ENCODE measurements around the gene SDHAF2.
"Not testable (repeated sequence)": the region's sequence is repeated elsewhere in the genome, so short reads cannot be mapped to it uniquely, and the experiment has no call there.

Gene SDHAF2

DNA sequence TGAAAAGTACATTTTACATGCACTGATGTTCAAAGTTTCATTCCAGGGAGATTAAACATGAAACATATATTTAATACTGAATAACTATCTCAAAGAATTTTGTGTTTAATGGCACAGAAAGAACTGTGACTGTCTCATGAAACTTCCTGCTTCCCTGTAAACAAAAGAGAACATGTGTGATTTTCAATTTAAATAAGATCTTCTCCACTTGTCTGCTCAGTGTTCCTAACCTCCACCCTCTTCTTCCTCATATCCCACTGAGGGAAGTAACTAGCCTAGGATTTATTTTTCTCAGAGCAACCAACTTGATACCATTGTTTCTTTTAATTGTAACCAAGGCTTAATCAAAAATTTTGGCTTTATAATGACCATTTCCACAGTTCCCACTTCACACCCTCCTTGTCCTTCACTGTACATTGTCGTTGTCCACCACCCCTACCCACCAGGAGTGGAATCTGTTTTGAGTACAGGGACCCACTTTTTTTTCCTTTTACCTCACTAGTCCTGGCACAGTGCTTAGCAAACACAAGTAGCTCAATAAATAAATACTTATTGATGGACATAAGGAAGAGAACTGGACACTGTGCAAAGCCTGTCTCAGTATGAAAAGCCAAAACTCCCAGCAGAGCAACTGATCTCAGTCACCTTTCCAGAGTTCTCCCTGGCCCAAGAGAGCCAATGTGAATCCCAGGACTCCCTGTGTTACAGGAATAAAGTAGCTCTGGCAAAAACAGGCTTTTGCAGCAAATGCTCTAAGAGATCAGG, 4.4 kb upstream of the SDHAF2 start:
- DNase-seq: no peak

DNA sequence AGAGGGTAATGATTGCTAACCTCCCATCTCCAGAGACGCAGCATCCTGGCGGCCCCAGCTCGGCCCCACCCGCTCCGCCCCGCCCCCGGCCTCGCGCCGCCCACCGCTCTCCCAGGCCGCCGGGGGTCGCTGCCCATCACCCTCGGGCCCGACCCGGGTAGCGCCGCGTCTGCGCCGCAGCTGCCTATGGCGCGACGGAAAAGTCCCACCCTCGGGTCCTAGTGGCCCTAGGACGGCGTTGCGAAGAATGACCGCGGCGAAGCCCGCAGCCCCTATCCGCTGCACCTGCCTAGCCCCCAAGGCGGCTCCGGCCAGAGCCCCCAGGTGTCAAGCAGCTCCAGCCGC, 606 bp upstream of the SDHAF2 start:
- peak; percentile 54 to 63 for DNase-seq

DNA sequence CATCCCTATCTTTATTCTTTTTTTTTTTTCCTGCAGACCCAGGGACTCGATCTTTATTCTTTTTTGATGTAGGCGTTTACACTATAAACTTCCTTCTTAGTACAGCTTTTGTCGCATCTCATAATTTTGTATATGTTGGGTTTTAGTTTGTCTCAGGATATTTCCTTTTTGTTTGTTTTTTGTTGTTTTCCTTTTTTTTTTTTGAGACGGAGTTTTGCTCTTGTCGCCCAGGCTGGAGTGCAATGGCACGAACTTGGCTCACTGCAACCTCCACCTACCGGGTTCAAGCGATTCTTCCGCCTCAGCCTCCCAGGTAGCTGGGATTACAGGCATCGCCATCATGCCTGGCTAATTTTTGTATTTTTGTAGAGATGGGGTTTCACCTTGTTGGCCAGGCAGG, 915 bp downstream of the SDHAF2 start:
- not testable (repeated sequence) for DNase-seq

DNA sequence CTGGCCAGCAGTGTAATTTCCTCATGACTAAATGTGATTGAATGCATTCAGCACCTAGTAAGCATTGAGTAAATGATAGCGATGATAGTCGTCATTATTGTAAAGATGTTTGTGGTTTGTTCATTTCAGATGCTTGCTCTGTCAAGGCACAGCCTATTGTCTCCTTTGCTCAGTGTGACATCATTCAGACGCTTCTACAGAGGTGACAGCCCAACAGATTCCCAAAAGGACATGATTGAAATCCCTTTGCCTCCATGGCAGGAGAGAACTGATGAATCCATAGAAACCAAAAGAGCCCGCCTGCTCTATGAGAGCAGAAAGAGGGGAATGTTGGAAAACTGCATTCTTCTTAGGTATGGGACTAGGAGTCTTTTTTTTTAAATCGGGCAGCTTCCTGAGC, 7.6 kb downstream of the SDHAF2 start:
- DNase-seq: no peak

DNA sequence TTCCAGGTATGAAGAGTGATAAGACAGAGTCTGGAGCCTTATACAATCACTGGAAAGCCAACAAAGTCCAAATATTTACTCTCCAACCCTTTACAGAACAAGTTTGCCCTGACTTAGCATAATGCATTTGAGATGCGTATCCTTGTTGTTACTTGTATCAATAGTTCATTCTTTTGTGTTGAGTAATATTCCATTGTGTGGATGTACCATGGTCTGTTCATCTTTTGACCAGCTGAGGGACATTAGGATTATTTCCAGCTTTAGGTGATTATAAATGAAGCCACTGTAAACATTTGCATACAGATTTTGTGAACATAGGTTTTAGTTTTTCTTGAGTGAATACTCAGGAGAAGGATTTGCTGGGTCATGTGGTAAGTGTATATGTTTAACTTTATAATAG, 9.7 kb downstream of the SDHAF2 start:
- DNase-seq: no peak

DNA sequence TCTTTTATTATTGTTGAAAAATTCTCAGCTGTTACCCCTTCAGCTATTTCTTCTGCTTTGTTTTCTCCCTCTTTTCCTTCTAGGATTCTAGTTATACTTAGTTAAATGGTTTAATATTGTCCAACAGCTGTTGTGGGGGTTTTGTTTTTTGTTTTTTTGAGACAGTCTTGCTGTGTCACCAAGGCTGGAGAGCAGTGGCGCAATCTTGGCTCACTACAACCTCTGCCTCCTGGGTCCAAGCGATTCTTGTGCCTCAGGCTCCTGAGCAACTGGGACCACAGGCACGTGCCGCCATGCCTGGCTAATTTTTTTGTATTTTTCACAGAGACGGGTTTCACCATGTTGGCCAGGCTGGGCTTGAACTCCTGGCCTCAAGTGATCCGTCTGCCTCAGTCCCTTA, 12.7 kb downstream of the SDHAF2 start:
- DNase-seq: no peak

DNA sequence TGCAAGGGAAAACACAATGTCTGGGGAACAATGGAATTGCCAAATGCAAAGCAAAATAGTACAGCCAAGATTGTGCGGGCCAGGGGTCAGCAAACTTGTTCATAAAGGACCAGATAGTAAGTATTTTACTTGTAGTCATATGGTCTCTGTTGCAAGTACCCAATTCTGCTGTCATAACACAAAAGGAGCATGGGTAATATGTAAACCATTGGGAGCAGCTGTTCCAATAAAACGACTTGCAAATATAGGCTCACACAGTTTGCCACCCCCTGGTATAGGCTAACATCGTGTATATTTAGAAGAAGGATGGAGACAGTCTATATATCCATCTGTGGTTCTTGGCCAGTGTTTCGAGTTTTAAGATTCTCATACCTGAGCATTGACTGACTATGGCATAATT, 15.6 kb downstream of the SDHAF2 start:
- no peak for DNase-seq

DNA sequence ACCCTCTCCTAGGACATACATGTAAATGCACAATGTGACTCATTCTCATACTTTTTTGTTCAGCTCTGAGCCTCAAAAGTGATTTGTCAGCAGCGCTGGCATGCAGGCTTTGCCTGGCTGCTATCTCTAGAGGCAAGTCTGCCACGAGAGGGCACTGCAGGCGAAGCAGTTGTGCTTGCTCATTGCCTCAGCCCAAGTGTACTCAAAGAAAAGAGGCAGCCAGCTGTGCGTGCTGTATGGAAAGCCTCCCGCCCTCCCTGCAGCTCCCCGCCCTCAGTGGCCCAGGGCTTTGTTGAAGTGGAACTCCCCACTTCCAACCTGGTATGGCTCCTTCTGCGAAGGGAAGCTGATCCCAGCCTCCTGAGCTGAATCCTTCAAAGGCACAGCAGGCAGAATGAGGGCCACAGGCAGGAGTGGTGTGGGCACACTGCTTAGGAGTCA, 16.3 kb downstream of the SDHAF2 start:
- DNase-seq: peak; percentile 68 to 70

DNA sequence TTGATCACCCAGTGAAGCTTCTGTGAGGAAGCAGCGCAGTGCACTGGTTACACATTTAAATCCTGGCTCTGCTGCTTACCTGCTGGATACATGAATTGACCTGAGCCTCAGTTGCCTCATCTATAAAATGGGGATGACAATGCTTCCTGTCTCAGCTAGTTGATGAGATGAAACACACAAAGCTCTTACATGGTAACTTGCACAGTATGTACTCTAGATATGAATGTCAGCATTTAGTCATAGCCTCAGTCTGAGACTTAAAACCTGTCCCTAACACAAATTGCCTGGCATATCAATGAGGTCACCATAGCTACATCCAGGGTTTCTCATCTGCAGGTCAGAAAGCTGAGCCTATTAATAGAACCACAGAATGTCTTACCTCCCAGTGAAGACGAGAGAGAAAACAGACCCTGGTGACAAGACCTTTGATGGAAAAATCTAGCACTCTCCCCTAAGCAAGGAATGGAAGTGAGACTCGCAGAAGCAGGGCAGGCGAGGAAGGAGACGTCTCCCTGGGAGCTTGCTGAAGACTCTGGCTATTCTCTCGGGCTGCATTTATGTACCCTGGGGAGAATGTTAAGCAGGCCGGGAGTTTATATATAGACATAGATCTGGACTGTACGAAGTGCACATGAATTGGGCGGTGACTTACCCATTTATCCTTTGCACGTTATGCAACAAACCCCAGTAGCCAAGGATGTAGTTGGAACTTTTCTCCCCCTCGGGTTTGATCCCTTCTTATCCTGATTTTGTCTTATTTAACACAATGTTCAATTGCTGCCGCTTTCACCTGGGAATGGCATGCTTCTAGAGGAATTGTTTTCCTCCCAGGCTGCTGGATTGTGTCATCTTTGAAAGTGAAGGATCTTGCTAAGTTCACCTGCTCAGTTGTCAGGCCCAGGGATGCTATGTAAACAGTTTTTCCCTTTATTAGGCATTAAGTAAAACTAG, 18.0 kb downstream of the SDHAF2 start:
- no peak for DNase-seq

DNA sequence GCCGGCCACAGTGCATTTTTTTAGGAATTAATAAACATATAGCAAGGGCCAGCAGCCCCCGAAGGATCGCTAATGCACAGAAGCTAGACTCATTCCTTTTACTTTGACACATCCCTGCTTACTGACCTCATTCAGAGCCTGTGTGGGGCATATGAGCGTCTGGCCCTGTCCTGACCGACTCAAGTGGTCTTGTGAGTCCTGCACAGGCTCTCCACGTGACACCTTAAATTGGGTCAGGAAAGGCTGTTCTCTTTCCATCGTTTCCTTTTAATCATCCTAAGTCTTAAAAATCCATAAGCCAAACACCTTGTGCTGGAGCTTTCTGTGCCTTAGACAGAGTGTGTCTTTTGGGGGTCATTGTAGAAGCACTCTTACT, 18.6 kb downstream of the SDHAF2 start:
- DNase-seq: no peak

DNA sequence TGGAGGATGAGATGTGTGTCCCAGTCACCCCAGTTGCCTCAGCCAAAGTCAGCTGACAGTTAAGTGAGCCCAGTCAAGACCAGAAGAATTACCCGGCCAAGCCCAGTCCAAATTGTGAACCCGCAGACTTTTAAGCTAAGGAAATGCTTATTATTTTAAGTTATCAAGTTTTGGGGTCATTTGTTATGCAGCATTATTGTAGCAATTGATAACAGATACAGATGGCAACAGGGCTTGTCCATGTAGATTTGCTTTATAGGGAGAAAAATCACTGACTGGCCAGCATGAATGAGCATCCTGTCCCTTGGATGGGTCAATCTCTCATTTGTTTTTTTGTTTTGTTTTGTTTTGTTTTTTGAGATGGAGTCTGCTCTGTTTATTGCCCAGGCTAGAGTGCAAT, 22.9 kb downstream of the SDHAF2 start:
- DNase-seq: no peak

DNA sequence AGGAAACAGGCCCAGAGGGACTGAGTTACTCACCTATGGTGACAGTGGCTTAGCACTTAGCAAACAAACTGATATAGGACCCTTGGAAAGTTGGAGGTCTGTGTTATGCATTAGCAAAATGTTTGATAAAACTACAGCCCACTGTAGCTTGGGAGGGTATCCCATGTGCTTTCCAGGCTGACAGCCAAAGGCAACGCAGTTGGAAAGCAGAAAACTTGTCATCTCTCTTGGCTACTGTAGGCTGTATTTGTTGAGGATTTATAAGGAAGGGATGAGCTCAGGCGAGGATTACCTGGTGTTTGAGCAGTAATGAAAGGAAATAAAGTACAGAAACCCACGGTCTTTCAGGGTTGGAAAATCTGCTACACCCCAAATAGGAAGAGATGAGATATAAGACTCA, 23.8 kb downstream of the SDHAF2 start:
- no peak for DNase-seq

DNA sequence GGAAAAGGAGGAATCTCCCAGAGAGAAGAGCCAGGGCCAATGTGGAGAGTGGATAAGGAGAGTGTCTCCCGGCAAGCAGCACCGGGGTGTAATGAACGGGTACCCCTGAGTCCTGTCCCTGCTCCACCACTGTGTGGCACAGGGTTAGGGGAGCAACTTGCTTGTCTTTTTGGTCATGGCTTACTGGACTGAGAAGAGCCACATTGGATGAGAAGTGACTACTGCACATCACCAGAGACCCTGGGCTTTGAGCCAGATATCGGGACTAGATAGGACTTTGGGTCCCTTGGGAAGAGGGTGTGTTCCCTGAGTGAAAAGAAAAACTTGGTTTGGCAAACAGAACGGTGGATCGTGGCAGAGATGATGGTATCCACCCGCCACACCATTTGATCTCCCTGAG, 24.6 kb downstream of the SDHAF2 start:
- DNase-seq: no peak

DNA sequence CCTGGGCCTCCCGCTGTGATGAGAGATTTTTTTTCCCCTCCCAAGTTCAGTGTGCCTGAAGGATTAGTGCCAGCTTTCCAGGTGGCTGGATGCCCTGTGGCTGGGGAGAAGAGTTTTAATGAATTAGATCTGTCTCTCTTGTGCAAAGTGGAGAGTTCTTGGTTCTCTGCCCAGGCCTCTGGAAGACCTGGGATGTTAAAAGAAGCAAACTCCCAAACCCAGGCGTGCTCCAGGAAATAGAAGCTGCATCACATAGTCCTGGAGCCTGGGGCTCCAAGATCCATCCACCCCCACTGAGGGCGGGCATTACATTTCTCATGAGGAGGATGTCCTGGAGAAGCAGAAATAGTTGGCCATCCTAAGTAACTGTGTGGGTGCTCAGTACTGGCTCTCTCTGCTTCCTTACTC, 30.6 kb downstream of the SDHAF2 start:
- no peak for DNase-seq

DNA sequence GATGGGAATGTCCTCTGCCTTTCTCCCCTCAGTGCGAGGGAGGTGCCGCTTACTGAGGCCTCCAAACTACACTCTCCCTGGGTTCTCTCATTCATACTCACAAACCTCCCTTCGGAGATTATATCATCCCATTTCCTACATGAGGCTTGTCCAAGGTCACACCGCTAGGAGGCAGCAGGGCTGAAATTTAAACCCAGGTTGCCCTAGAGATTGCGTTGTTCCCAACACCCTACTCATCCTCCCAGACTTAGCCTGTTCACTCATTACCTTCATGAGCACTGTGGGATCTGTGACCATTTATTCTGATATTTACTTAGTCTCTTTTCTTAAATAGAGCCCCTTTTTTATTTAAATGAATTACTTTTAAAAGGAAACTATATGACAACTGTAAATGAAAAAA, 31.1 kb downstream of the SDHAF2 start:
- DNase-seq: no peak

DNA sequence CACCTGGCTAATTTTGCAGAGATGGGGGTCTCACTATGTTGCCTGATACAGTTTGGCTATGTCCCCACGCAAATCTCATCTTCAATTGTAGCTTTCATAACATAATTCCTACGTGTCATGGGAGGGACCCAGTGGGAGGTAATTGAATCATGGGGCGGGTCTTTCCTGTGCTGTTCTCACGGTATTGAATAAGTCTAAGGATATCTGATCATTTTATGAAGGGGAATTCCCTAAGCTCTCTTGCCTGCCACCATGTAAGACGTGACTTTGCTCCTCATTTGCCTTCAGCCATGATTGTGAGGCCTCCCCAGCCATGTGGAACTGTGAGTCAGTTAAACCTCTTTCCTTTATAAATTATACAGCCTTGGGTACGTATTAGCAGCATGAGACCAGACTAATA, 37.7 kb downstream of the SDHAF2 start:
- DNase-seq: not testable (repeated sequence)

DNA sequence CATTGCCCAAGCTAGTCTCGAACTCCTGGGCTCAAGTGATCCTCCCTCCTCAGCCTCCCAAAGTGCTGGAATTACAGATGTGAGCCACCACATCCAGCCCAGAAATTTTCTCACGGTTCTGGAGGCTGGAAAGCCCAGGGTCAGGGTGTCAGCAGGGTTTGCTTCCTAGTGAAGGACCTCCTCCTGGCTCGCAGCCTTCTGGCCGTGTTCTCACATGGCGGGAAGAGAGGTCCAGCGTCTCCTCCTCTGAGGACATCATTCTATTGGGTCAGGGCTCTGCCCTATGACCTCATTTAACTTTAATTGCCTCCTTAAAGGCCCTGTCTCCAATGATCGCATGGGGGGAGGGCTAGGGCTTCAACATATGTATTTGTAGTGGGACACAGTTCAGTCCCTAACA, 38.1 kb downstream of the SDHAF2 start:
- no peak for DNase-seq

DNA sequence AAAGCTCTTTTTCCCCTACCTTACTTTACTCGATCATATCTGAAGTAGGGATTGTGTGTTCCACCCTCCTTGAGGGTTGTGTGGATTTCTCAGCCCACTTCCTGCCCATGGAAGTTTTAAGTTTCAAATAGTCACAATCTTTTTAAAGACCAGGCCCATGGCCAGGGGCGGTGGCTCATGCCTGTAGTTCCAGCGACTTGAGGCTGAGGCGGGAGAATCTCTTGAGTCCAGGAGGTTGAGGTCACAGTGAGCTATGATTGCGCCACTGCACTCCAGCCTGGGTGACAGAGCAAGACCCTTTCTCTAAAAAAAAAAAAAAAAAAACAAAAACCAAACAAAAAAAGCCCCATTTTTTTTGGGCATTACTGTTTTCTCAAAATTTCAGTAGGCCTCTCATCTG, 42.4 kb downstream of the SDHAF2 start:
- DNase-seq: no peak

DNA sequence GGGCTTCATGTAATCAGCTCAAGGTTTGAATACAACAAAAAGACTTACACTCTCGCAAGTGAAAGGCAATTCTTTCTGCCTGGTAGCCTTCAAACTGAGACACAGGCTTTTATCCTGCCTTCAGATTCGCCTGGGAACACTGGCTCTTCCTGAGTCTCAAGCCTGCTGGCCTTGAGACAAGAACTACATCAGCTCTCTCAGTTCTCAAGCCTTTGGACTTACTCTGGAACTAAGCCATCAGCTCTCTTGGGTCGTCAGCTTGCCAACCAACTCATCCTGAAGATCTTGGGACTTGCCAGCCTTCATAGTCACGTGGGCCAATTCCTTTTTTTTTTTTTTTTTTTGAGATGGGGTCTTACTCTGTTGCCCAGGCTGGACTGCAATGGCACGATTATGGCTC, 42.9 kb downstream of the SDHAF2 start:
- no peak for DNase-seq

DNA sequence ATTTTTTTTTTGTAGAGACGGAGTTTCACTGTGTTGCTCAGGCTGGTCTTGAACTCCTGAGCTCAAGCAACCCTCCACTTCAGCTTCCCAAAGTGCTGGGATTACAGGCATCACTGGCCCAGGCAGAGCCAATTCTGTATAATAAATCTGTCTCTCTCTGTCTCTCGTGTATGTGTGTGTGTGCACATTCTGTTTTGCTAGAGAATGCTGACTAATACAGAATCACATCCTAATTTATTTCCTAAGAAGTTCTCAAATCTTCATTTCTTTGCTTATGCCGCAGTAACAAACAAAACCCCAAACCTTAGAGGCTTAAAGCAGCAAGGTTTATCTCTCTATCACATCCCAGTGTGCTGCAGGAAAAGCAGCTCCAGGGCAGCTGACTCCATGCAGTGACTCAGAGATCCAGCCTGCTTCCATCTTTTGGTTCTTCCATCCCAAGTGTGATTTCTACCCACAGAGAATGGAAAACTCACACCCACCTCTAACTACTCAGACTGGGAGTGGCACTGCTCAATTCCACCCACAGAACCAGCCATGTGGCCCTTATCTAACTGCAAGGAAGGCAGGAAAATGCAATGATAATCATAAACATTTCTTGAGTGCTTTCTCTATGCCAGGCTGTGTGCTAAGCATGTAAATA, 43.6 kb downstream of the SDHAF2 start:
- no peak for DNase-seq

DNA sequence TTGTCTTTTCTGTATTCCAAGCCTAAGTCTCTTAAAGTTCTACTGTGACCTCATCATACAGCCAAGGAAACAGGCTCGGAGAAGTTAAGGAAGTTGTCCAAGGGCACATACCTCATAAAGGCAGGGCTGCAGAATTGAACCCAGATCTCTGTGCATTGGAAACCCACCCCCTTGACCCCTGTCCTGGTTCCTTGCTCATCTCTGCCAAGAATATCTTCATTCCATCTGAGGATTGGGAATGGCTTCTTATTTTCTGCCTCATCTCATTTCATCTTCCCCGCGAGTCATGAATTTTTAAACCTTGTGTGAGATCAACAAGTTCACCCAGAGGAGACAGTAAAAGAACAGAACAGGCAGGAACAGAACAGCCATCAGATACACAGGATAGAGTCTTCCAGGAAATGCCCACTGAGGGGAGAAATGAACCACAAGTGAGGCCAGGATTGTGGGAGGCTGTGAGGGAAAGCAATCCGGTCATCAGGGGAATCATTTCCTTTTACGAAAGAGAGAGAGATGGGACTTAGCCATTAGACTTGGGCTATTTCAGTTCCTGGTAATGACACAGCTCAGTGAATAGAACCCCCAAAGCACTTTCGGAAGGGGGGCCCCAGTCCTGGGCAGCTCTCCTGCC, 44.2 kb downstream of the SDHAF2 start:
- DNase-seq: no peak

DNA sequence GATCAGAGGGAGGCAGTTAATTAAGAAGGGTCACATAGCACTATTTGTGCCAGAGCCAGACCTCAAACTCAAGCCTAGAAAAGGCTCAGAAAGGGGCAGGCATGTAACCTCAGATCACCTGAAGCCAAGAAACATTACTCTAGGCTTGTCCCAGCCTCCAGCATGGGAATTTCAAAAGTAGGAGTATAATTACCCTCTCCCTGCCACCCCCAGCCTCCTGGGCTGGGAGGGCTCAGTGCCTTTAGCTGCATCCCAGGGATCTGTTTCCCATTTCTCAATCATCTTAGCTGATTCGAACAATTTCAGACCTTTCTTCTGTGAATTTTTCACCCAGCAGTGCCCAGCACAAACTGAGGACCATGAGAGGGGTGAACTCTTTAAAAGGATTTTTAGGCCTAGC, 45.5 kb downstream of the SDHAF2 start:
- DNase-seq: no peak

DNA sequence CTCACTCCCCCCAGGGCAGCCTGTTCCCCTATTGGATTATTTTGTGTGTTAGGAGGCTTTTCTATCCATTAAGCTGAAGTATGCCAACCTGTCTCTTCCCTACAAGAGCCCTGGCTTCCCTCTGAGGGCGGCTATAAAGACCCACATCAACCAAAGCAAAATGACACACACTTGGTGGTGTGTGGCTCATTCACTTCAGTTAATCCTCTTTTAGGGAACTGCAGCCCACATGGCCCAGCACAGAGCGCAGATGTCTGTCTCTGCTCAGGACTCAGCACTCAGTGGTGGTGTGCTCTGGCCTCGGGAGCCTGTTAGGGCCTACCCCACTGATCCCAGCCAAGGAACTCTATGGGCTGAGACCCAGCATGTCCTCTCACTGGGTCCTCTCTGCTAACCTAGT, 46.4 kb downstream of the SDHAF2 start:
- no peak for DNase-seq
